Muscle layer of duodenum (tissue), 2 donors: Measurements from ENCODE around the gene RIOK2.

Experiments used
- H3K27ac ChIP-seq: one replicate; pipeline ENCODE4 v1.7.0; 2013; ENCODE audit warnings: mild to moderate bottlenecking, low read length
- H3K27me3 ChIP-seq: one replicate; pipeline ENCODE4 v1.7.0; 2013; ENCODE audit warnings: low read depth, mild to moderate bottlenecking, control low read depth, low read length
- H3K36me3 ChIP-seq, 2 donors: one replicate each; pipeline ENCODE4 v1.7.0; 2013; ENCODE audit warnings: low read length in 2 of 2, control low read depth in 1 of 2, mild to moderate bottlenecking in 1 of 2; ENCODE audit not compliant: insufficient read depth in 2 of 2, control insufficient read depth in 1 of 2
- H3K4me1 ChIP-seq, 2 donors: one replicate each; pipeline ENCODE4 v1.7.0; 2013; ENCODE audit warnings: low read length in 2 of 2, mild to moderate bottlenecking in 2 of 2, control low read depth in 1 of 2, moderate library complexity in 1 of 2; ENCODE audit not compliant: insufficient read depth in 2 of 2, control insufficient read depth in 1 of 2
- H3K4me3 ChIP-seq, 2 donors: one replicate each; pipeline ENCODE4 v1.7.0; 2013; ENCODE audit warnings: low read length in 2 of 2, low read depth in 1 of 2, mild to moderate bottlenecking in 1 of 2
- H3K9me3 ChIP-seq, 2 donors: one replicate each; pipeline ENCODE4 v1.7.0; 2013; ENCODE audit warnings: low read length in 2 of 2, control low read depth in 1 of 2, mild to moderate bottlenecking in 1 of 2; ENCODE audit not compliant: control insufficient read depth in 1 of 2
- donor health status: healthy.

Gene RIOK2

GRCh38 chr5:97183100-97183929, at the start of gene RIOK2:
RIOK2 (minus strand) TSS chr5:97183247; CDS start chr5:97183191, 56 bp downstream.
- peak within 1 kb of the TSS; percentile 100 for H3K27ac ChIP-seq
- peak within 1 kb of the TSS; percentile 94 to 100 for H3K4me3 ChIP-seq
- peaks cover 6 to 10% of the 10 kb centered on the region in 2 donors for H3K36me3 ChIP-seq

GRCh38 chr5:97231025-97231636, 48.1 kb upstream of the RIOK2 start:
- Histone ChIP-seq H3K4me1 (no peaks in the 10 kb centered on the region), H3K4me3 (no peak overlapping the region), H3K27ac (no peak overlapping the region), H3K9me3 (no peaks in the 10 kb centered on the region), H3K36me3 (no peaks in the 10 kb centered on the region), H3K27me3 (no peaks in the 10 kb centered on the region)

More at GRCh38 chr5:97183100-97183929, at the start of gene RIOK2:
- Histone ChIP-seq H3K4me1 (peaks cover 10 to 26% of the 10 kb centered on the region in 2 donors), H3K9me3 (no peaks in the 10 kb centered on the region), H3K27me3 (no peaks in the 10 kb centered on the region)

GRCh38 chr5:97229688-97230285, 46.7 kb upstream of the RIOK2 start:
- H3K27me3 ChIP-seq: no peaks in the 10 kb centered on the region
- no peaks in the 10 kb centered on the region for H3K9me3 ChIP-seq
- no peaks in the 10 kb centered on the region for H3K36me3 ChIP-seq
- no peak overlapping the region for H3K27ac ChIP-seq
- no peak overlapping the region for H3K4me3 ChIP-seq
- H3K4me1 ChIP-seq: no peaks in the 10 kb centered on the region

GRCh38 chr5:97229196-97229595, 46.1 kb upstream of the RIOK2 start:
- no peak overlapping the region for H3K27ac ChIP-seq
- H3K27me3 ChIP-seq: no peaks in the 10 kb centered on the region
- no peaks in the 10 kb centered on the region for H3K9me3 ChIP-seq
- H3K36me3 ChIP-seq: no peaks in the 10 kb centered on the region
- H3K4me1 ChIP-seq: no peaks in the 10 kb centered on the region
- no peak overlapping the region for H3K4me3 ChIP-seq

- Histone ChIP-seq H3K27me3 (no peaks in the 10 kb centered on the region), H3K9me3 (no peaks in the 10 kb centered on the region), H3K27ac (no peak overlapping the region), H3K4me3 (no peak overlapping the region), H3K4me1 (no peaks in the 10 kb centered on the region), H3K36me3 (no peaks in the 10 kb centered on the region)
Observed at GRCh38 chr5:97225222-97225621, 42.2 kb upstream of the RIOK2 start.

GRCh38 chr5:97224112-97224750, 41.2 kb upstream of the RIOK2 start:
- no peak overlapping the region for H3K4me3 ChIP-seq
- H3K27ac ChIP-seq: no peak overlapping the region
- H3K4me1 ChIP-seq: no peaks in the 10 kb centered on the region
- no peaks in the 10 kb centered on the region for H3K27me3 ChIP-seq
- no peaks in the 10 kb centered on the region for H3K9me3 ChIP-seq
- no peaks in the 10 kb centered on the region for H3K36me3 ChIP-seq

GRCh38 chr5:97223596-97223995, 40.5 kb upstream of the RIOK2 start:
- Histone ChIP-seq H3K9me3 (no peaks in the 10 kb centered on the region), H3K4me1 (no peaks in the 10 kb centered on the region), H3K36me3 (no peaks in the 10 kb centered on the region), H3K4me3 (no peak overlapping the region), H3K27ac (no peak overlapping the region), H3K27me3 (no peaks in the 10 kb centered on the region)

- H3K27me3 ChIP-seq: no peaks in the 10 kb centered on the region
- no peak overlapping the region for H3K4me3 ChIP-seq
- H3K4me1 ChIP-seq: no peaks in the 10 kb centered on the region
- H3K9me3 ChIP-seq: peaks cover 0 to 5% of the 10 kb centered on the region in 2 donors
- H3K36me3 ChIP-seq: no peaks in the 10 kb centered on the region
- no peak overlapping the region for H3K27ac ChIP-seq
Observed at GRCh38 chr5:97209343-97209742, 26.3 kb upstream of the RIOK2 start.

GRCh38 chr5:97208714-97209113, 25.7 kb upstream of the RIOK2 start:
- no peak overlapping the region for H3K4me3 ChIP-seq
- H3K9me3 ChIP-seq: peaks cover 0 to 5% of the 10 kb centered on the region in 2 donors
- no peaks in the 10 kb centered on the region for H3K4me1 ChIP-seq
- H3K36me3 ChIP-seq: no peaks in the 10 kb centered on the region
- H3K27ac ChIP-seq: no peak overlapping the region
- no peaks in the 10 kb centered on the region for H3K27me3 ChIP-seq

GRCh38 chr5:97208184-97208713, 25.2 kb upstream of the RIOK2 start:
- no peaks in the 10 kb centered on the region for H3K27me3 ChIP-seq
- H3K4me3 ChIP-seq: no peak overlapping the region
- no peak overlapping the region for H3K27ac ChIP-seq
- H3K9me3 ChIP-seq: peaks cover 0 to 2% of the 10 kb centered on the region in 2 donors
- H3K4me1 ChIP-seq: no peaks in the 10 kb centered on the region
- H3K36me3 ChIP-seq: no peaks in the 10 kb centered on the region

GRCh38 chr5:97194366-97194765, 11.3 kb upstream of the RIOK2 start:
- Histone ChIP-seq H3K36me3 (no peaks in the 10 kb centered on the region), H3K4me1 (no peaks in the 10 kb centered on the region), H3K9me3 (no peaks in the 10 kb centered on the region), H3K4me3 (no peak overlapping the region), H3K27ac (no peak overlapping the region), H3K27me3 (no peaks in the 10 kb centered on the region)
